Breast epithelium (tissue), 3 donors: ENCODE measurements around the gene IMMP2L.

Experiments
- POLR2A ChIP-seq: fragments of 450-650 bp; IDR thresholded peaks from one replicate; pipeline ENCODE4 v1.6.1; 2016; ENCODE audit warnings: antibody characterized with exemption, mild to moderate bottlenecking, moderate library complexity
- POLR2AphosphoS5 ChIP-seq, 3 donors: sonication (generic); formaldehyde crosslinking; IDR thresholded peaks; one replicate each; pipeline ENCODE4 v1.6.1; 2017; ENCODE audit warnings: antibody characterized with exemption in 3 of 3
- TF ChIP-seq, protein P1 (sequence below), 3 donors: fragments of 450-650 bp; IDR thresholded peaks; one replicate each; pipeline ENCODE4 v1.5.1; 2016 to 2017; ENCODE audit warnings: antibody characterized with exemption in 3 of 3, mild to moderate bottlenecking in 3 of 3, moderate library complexity in 3 of 3

DNA sequence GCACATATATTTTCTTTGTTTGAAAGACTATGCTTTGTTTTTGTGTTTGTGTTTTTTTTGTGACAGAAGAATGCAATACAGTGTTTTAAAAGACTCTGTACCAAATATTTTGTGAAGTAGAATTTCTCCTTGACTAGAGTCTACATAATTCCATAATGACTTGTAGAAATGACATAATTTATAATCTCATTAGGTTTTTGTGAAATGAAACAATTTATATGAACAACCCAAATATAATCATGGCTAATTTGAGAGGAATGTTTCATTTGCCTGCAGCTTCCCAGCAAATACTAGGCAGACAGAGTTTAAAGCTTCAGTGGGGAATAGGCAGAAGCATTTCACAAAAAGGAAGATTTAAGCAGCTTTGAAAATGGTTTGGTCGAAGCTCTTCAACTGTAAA lies 686.9 kb downstream of the IMMP2L start:
- TF ChIP-seq, protein P1, sequence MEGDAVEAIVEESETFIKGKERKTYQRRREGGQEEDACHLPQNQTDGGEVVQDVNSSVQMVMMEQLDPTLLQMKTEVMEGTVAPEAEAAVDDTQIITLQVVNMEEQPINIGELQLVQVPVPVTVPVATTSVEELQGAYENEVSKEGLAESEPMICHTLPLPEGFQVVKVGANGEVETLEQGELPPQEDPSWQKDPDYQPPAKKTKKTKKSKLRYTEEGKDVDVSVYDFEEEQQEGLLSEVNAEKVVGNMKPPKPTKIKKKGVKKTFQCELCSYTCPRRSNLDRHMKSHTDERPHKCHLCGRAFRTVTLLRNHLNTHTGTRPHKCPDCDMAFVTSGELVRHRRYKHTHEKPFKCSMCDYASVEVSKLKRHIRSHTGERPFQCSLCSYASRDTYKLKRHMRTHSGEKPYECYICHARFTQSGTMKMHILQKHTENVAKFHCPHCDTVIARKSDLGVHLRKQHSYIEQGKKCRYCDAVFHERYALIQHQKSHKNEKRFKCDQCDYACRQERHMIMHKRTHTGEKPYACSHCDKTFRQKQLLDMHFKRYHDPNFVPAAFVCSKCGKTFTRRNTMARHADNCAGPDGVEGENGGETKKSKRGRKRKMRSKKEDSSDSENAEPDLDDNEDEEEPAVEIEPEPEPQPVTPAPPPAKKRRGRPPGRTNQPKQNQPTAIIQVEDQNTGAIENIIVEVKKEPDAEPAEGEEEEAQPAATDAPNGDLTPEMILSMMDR (IDR thresholded peaks at IDR 0.05): no peak
- no peak for TF ChIP-seq POLR2A
- TF ChIP-seq POLR2AphosphoS5 (IDR thresholded peaks at IDR 0.05): no peak
